Measurements from ENCODE around the gene CDH23.

The CDH23 gene

GRCh38 chr10:71788954-71789353 is 392.2 kb downstream of the CDH23 start:
- DNase-seq = no peak

- no peak for DNase-seq
Observed at GRCh38 chr10:71789871-71790270, 393.2 kb downstream of the CDH23 start.

GRCh38 chr10:71790749-71791440 is 394.2 kb downstream of the CDH23 start:
- no peak for DNase-seq

GRCh38 chr10:71795248-71795647 is 398.5 kb downstream of the CDH23 start:
- DNase-seq = no peak

GRCh38 chr10:71796749-71797405 is 400.2 kb downstream of the CDH23 start:
- DNase-seq = no peak

- DNase-seq = no peak
Observed at GRCh38 chr10:71797533-71798307, 401.0 kb downstream of the CDH23 start.

GRCh38 chr10:71798308-71798624 is 401.5 kb downstream of the CDH23 start:
- DNase-seq = no peak

- DNase-seq = no peak
Observed at GRCh38 chr10:71799112-71799511, 402.4 kb downstream of the CDH23 start.

- DNase-seq = no peak
Observed at GRCh38 chr10:71799608-71800453, 403.1 kb downstream of the CDH23 start.

GRCh38 chr10:71801361-71801760 is 404.6 kb downstream of the CDH23 start:
- DNase-seq = no peak

GRCh38 chr10:71802235-71802634 is 405.5 kb downstream of the CDH23 start:
- no peak for DNase-seq

- DNase-seq = no peak
Observed at GRCh38 chr10:71802715-71803488, 406.2 kb downstream of the CDH23 start.

- DNase-seq = no peak
Observed at GRCh38 chr10:71804077-71804476, 407.4 kb downstream of the CDH23 start.

GRCh38 chr10:71805776-71806703 is 409.3 kb downstream of the CDH23 start:
- no peak for DNase-seq

GRCh38 chr10:71806704-71807556 is 410.2 kb downstream of the CDH23 start:
- no peak for DNase-seq

- no peak for DNase-seq
Observed at GRCh38 chr10:71807557-71808510, 411.1 kb downstream of the CDH23 start.

GRCh38 chr10:71809628-71810027 is 412.9 kb downstream of the CDH23 start:
- DNase-seq = no peak

GRCh38 chr10:71810048-71810750 is 413.5 kb downstream of the CDH23 start:
- no peak for DNase-seq

Measured in DMS79 treated with DMSO at 0.1 percent for 48 hours (cell line).